Upper lobe of right lung (tissue), 1 donor: ENCODE data around the gene HGF. TPM values are rescaled to one million over a fixed set of nuclear protein-coding genes. Genes with fewer than 3 reads are reported as not detected.

Experiments used
- ATAC-seq: fragments of 200-7000 bp; cut with Tn5 transposase; one replicate; pipeline ENCODE4 v1.9.1; 2020; ENCODE audit warnings: mild to moderate bottlenecking, moderate library complexity
- DNase-seq: peaks from one replicate; pipeline ENCODE4 v3.0.0-alpha.2; 2020
- H3K27ac ChIP-seq: fragments of 200-600 bp; one replicate; pipeline ENCODE4 v1.8.0; 2022
- H3K27me3 ChIP-seq: fragments of 200-600 bp; one replicate; pipeline ENCODE4 v1.8.0; 2022; ENCODE audit warnings: mild to moderate bottlenecking
- H3K36me3 ChIP-seq: fragments of 200-600 bp; one replicate; pipeline ENCODE4 v1.8.0; 2022
- H3K4me1 ChIP-seq: fragments of 200-600 bp; one replicate; pipeline ENCODE4 v1.8.0; 2022
- H3K4me3 ChIP-seq: fragments of 200-600 bp; one replicate; pipeline ENCODE4 v1.8.0; 2022; ENCODE audit warnings: mild to moderate bottlenecking
- H3K9me3 ChIP-seq: fragments of 200-600 bp; one replicate; pipeline ENCODE4 v1.8.0; 2022
- CTCF ChIP-seq: fragments of 200-600 bp; IDR thresholded peaks from one replicate; pipeline ENCODE4 v1.8.0; 2022; ENCODE audit warnings: antibody characterized with exemption
- intact Hi-C: fragments of 100-400 bp; cut with DNase I; formaldehyde crosslinking; loops from one replicate; pipeline ENCODE4 v1.11.0; 2022
- total RNA-seq: library from RNA; stranded (reverse); fragmentation: NEBNext Ultra II Directional; extraction: Animal tissue kit (Norgen Biotek cat#: 25700); gene quantifications from one replicate; pipeline ENCODE4 v1.2.1, GENCODE V29; 2021
- donor health status: DM: no; HTN: yes; CAD: no; lungs with severe emphysema.

The HGF gene
- total RNA-seq, 1 donor from 2014 or later = 26.5 TPM

GRCh38 chr7:81754918-81755696, 14.7 kb downstream of the HGF start:
- no peak for DNase-seq
- Histone ChIP-seq H3K27me3 (no peaks in the 10 kb centered on the region), H3K27ac (no peak overlapping the region), H3K4me3 (no peak overlapping the region), H3K4me1 (no peaks in the 10 kb centered on the region), H3K36me3 (peaks cover 10% of the 10 kb centered on the region), H3K9me3 (no peaks in the 10 kb centered on the region)
- no peak for ATAC-seq
- TF ChIP-seq CTCF = no peak
- intact Hi-C loops = no loop called here

GRCh38 chr7:81753392-81753791, 16.5 kb downstream of the HGF start:
- H3K27me3 ChIP-seq = no peaks in the 10 kb centered on the region
- ATAC-seq (no peak), DNase-seq (no peak)
- H3K27ac ChIP-seq = no peak overlapping the region
- no peaks in the 10 kb centered on the region for H3K4me1 ChIP-seq
- intact Hi-C loops = no loop called here
- no peak for TF ChIP-seq CTCF
- H3K9me3 ChIP-seq = no peaks in the 10 kb centered on the region
- H3K36me3 ChIP-seq = peaks cover 10% of the 10 kb centered on the region
- no peak overlapping the region for H3K4me3 ChIP-seq

GRCh38 chr7:81752318-81752714, 17.5 kb downstream of the HGF start:
- Histone ChIP-seq H3K27me3 (no peaks in the 10 kb centered on the region), H3K4me1 (no peaks in the 10 kb centered on the region), H3K27ac (no peak overlapping the region), H3K4me3 (no peak overlapping the region), H3K36me3 (peaks cover 10% of the 10 kb centered on the region), H3K9me3 (no peaks in the 10 kb centered on the region)
- ATAC-seq (no peak), DNase-seq (no peak)
- intact Hi-C loops = no loop called here
- no peak for TF ChIP-seq CTCF

GRCh38 chr7:81751619-81752317, 18.1 kb downstream of the HGF start:
- Histone ChIP-seq H3K27ac (no peak overlapping the region), H3K4me1 (no peaks in the 10 kb centered on the region), H3K4me3 (no peak overlapping the region), H3K9me3 (no peaks in the 10 kb centered on the region), H3K36me3 (peaks cover 6% of the 10 kb centered on the region), H3K27me3 (no peaks in the 10 kb centered on the region)
- no peak for ATAC-seq
- no peak for DNase-seq
- no peak for TF ChIP-seq CTCF
- intact Hi-C loops = no loop called here

- Histone ChIP-seq H3K36me3 (no peaks in the 10 kb centered on the region), H3K27ac (no peak overlapping the region), H3K4me1 (no peaks in the 10 kb centered on the region), H3K9me3 (no peaks in the 10 kb centered on the region), H3K4me3 (no peak overlapping the region), H3K27me3 (no peaks in the 10 kb centered on the region)
- ATAC-seq = no peak
- no peak for TF ChIP-seq CTCF
- DNase-seq = no peak
- intact Hi-C loops = no loop called here
Observed at GRCh38 chr7:81745637-81746036, 24.2 kb downstream of the HGF start.
